Inflammatory macrophage treated with lipopolysaccharide for 4 hours (primary cell): ENCODE measurements around the gene ZNF564.
"Not testable (repeated sequence)": the region's sequence is repeated elsewhere in the genome, so short reads cannot be mapped to it uniquely, and the experiment has no call there.

Experiments
- DNase-seq: peaks from one replicate; pipeline ENCODE4 v3.0.0-alpha.2; 2020

Gene ZNF564

GRCh38 chr19:12551060-12551832, at the start of gene ZNF564:
Gene ZNF564 (minus strand): TSS chr19:12551482. CDS start chr19:12551332, 150 bp downstream.
- DNase-seq: peak; percentile 98

- no peak for DNase-seq
These were observed 46.3 kb upstream of the ZNF564 start for GRCh38 chr19:12597594-12597993.

DNA sequence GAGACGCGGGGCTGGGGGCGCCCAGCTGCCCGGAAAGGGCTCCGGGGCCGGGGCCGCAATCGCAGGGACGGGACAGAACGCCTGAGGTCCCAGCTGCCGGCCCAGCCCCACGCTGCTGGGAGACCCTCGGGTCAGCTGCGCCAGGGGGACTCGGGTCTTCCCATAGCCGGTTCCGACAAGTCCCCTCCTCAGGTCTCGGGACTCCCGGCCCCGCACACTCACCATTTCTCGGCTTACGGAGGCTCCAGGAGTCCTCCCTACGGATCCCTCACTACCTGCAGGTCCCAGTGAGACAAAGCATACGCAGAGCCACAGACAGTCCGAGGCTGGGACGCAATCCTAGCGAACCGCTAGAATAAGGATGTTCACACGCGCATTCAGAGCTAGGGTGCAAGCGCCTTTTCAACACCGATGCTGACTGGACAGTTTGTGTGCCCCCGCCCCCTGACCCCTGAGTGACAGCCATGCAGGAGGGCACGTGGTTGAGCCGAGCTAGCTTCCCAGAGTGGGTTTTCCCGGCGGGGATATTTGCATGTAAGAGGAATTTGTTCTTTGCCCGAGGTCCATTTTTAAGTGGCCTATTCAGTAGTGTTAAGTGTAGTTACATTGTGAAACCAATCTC, 45.8 kb upstream of the ZNF564 start:
- DNase-seq: no peak

DNA sequence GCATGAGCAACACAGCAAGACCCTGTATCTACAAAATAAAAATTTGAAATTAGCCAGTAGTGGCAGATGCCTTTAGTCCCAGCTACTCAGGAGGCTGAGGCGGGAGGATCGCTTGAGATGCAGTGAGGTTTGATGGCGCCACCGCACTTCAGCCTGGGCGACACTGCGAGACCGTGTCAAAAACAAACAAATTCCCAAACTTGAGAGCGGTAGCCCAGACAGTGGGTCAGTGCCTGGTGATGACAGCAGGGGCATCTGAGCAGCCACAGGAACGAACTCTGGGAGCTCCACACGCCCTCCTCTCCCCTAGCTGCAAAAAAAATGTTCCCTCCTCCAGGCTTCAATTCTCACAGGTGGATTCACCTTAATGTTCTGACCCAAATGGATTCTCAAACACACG, 45.2 kb upstream of the ZNF564 start:
- DNase-seq: no peak

DNA sequence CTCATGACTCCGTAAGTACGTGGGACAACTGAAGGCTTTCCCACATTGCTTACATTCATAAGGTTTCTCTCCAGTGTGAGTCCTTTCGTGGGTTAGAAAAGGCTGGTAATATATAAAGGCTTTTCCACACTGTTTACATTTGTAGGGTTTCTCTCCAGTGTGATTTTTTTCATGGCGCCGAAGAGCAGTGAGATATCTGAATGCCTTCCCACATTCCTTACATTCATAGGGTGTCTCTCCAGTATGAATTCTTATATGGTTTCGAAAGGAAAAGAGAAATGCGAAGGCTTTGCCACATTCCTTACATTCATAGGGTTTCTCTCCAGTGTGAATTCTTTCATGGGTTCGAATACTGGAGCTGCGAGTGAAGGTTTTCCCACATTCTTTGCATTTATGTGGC, 29.8 kb upstream of the ZNF564 start:
- no peak for DNase-seq

GRCh38 chr19:12580180-12580694, 29.0 kb upstream of the ZNF564 start:
- no peak for DNase-seq

DNA sequence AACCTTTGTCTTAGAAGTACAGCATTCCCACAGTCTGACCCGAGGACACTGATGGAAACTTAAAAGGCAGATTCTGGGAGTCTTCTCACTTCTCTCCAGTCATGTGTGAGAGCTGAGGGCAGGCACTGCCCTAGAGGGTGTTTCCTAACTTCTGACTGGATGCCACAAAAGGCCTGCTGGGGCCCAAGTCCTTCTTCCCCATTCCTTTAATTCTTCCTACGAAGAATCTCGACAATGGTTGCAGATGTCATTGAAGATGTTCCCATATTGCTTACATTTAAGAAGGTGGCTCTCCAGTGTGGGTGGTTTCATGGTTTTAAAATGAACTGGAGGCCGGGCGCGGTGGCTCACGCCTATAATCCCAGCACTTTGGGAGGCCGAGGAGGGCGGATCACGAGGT, 27.4 kb upstream of the ZNF564 start:
- DNase-seq: no peak

DNA sequence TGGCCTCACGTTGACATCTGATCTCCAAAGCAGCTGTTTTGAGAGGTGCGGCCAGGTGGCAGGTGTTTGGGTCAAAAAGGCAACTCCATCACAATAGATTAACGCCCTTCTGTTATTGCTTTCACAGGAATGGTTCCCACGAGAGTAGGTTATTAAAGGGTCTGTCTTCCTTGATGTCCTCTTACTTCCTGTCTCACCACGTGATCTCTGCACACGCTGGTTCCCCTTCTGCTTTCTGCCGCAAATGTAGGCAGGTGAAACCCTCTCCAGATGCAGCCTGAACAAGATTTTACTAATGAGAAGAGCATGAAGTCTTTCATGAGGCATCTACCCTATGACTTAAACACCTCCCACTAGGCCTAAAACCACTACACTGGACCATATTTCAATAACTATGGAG, 22.8 kb upstream of the ZNF564 start:
- no peak for DNase-seq

DNA sequence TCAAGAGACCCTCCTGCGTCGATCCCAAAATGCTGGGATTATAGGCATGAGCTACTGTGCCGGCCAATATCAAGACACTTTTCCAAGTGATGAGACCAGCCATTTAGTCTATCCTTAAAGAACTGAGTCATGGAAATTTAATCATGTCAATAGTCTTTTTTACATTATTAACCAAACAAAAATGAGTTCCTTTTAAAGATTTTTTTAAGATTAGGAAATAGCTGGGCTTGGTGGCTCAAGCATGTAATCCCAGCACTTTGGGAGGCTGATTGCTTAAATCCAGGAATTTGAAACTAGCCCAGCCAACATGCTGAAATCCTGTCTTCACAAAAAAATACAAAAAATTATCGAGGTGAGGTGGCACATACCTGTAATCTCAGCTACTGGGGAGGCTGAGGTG, 16.7 kb upstream of the ZNF564 start:
- no peak for DNase-seq

- DNase-seq: not testable (repeated sequence)
These were observed 15.1 kb upstream of the ZNF564 start for GRCh38 chr19:12566380-12566779.

- DNase-seq: peak; percentile 74
These were observed 12.9 kb upstream of the ZNF564 start for GRCh38 chr19:12564016-12564664.

DNA sequence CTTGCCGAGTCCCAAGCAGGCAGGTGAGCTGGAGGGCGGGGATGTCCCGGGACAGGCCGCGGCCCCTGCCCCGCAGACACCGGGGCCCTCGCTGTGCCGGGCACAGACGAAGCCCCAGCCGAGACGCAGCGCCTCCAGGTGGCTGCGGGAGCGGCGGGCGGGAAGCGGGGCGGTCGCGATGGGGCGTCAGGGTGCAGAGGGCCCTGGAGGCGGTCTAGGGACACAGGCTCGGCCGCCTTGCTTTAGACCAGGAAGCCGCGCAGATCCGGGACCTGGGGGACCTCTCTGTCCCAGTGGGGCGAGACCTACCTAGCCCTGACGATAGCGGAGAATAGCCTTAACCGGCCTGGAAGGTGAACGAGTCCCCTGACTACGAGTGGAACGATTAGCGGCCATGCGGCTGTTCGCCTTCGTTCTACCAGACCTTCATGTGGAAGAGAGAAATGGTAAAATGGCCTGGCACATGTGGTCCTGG, 4.2 kb upstream of the ZNF564 start:
- no peak for DNase-seq

GRCh38 chr19:12546903-12547302, 4.4 kb downstream of the ZNF564 start:
- no peak for DNase-seq

- no peak for DNase-seq
These were observed 5.2 kb downstream of the ZNF564 start for GRCh38 chr19:12546068-12546467.

DNA sequence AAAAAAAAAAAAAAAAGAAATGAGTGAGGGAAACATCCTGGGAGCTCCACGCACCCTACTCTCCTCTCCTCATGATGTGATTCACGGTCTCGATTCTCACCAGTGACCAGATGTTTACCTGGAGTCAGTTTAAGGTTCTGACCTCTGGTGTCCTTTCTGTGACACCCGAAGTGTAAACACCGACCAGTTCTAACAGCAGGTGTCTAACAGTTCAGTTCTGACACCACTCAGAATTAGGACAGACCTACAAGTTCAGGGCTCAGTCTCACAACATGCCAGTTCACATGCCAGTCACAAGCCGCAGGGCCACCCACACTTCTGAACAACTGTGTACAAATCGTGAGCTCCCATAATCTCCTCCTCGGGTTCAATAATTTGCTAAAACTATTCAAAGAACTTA, 6.0 kb downstream of the ZNF564 start:
- DNase-seq: no peak

DNA sequence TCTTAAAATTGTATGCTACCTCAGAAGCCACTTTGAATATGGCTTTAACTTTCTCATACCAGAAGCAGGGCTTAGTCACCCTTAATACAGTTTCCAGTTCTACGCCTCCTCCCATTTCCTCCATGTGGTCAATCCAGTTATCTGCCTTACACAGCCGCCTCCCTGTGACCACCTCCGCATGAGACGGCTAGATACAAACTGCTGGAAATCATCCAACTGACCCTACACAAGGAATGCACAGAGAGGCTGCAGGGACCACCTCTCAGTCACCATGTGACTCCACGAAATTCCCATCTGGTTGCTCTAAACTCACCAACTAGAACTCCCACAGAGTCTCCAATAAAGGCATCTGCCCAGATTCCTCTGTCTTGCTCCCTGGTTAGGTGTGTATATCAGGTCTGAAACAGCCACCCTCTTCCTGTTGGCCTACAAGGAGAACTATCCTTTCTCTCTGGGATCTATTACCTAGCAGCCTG, 6.8 kb downstream of the ZNF564 start:
- peak; percentile 37 for DNase-seq

- peak; percentile 71 for DNase-seq
These were observed 7.4 kb downstream of the ZNF564 start for GRCh38 chr19:12543855-12544254.

GRCh38 chr19:12527034-12527836, 24.0 kb downstream of the ZNF564 start:
- DNase-seq: peak; percentile 18

DNA sequence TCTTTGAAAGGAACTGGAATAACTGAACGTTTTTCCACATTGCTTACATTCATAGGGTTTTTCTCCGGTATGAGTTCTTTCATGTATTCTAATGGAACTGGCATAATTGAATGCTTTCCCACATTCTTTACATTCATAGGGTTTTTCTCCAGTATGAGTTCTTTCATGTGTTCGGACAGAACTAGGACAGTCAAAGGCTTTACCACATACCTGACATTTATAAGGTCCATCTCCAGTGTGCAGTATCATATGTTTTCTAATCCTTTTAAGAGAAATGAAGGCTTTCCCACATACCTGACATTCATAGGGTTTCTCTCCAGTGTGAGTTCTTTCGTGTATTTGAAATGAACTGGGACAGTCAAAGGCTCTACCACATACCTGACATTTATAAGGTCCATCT, 24.7 kb downstream of the ZNF564 start:
- DNase-seq: no peak

DNA sequence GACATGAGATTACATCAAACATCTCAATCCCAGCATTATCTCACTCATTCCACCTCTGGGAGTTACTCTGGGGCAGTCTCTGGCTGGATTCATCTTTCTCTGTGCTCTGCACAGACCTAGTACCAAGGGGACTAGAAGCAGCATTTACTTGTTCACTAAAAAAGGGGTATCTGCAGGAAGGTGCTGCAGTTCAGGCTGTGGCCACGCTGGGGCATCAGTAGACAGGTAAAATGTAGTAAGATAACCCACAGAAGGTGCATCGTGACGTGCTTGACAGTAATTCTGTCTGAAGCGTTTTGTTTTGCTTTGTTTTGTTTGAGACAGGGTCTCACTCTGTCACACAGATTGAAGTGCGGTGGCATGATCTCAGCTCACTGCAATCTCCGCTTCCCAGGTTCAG, 29.3 kb downstream of the ZNF564 start:
- DNase-seq: no peak

DNA sequence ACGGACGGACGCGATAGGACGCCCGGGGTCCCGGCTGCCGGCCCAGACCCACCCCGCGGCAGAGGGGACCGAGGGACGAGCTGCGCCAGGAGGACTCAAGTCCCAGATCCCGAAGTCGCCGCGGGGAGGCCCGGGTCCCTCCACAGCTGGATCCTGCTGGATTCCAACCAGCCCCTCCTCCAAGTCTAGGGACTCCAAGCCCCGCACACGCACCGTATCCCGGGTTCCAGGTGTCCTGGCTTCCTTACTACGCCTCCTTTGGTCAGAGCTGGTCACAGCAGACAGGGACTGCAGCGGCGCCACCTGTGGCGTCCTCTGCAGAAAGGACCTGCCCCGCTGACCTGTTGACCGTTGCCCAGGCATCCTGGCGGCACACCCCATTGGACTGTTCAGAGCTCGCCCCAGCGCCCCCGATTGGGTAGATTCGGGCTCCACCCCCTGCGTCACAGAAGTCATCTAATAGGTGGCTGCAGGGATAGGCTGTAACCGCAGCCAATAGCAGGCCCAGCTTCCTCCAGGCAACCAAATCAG, 37.7 kb downstream of the ZNF564 start:
- DNase-seq: no peak

GRCh38 chr19:12497032-12497431, 54.2 kb downstream of the ZNF564 start:
- no peak for DNase-seq
